SK-MEL-5 (cell line): ENCODE data around the gene MTA3. TPM values are rescaled to one million over a fixed set of nuclear protein-coding genes. Genes with fewer than 3 reads are reported as not detected.

Source experiments
- DNase-seq: peaks from one replicate; pipeline ENCODE4 v3.0.0-alpha.2; 2016; ENCODE audit warnings: low read depth, low spot score
- in situ Hi-C: cut with HindIII; loops from 2 replicates; pipeline ENCODE4 v1.10.0; 2016; ENCODE audit warnings: low sequenced_read_pairs, high pct_unique_total_duplicates, low pct_unique_long_range_greater_than_20kb
- total RNA-seq: library from RNA; depleted of rRNA; stranded (reverse); fragments of >200 nt; shearing (Covaris generic); gene quantifications from 2 replicates; pipeline ENCODE4 v1.2.3, GENCODE V29; 2014

Gene MTA3
- total RNA-seq, 1 experiment from 2014 or later: 38.9 TPM

- in situ Hi-C loops: no loop called here
- no peak for DNase-seq
Observed at GRCh38 chr2:42783511-42783910, 215.1 kb downstream of the MTA3 start.

- DNase-seq: no peak
- in situ Hi-C loops: no loop called here
Observed at GRCh38 chr2:42784204-42784880, 215.9 kb downstream of the MTA3 start.

GRCh38 chr2:42786561-42787345, 218.3 kb downstream of the MTA3 start:
- in situ Hi-C loops: no loop called here
- DNase-seq: no peak

GRCh38 chr2:42787424-42787787, 219.0 kb downstream of the MTA3 start:
- in situ Hi-C loops: no loop called here
- no peak for DNase-seq

- DNase-seq: no peak
- in situ Hi-C loops: no loop called here
Observed at GRCh38 chr2:42787788-42788477, 219.5 kb downstream of the MTA3 start.

GRCh38 chr2:42788478-42788793, 220.0 kb downstream of the MTA3 start:
- DNase-seq: no peak
- in situ Hi-C loops: no loop called here

- in situ Hi-C loops: no loop called here
- DNase-seq: no peak
Observed at GRCh38 chr2:42788882-42789281, 220.4 kb downstream of the MTA3 start.

GRCh38 chr2:42789751-42790150, 221.3 kb downstream of the MTA3 start:
- in situ Hi-C loops: no loop called here
- DNase-seq: no peak

GRCh38 chr2:42791606-42792005, 223.2 kb downstream of the MTA3 start:
- no peak for DNase-seq
- in situ Hi-C loops: no loop called here

GRCh38 chr2:42792087-42792582, 223.7 kb downstream of the MTA3 start:
- in situ Hi-C loops: no loop called here
- DNase-seq: no peak

- in situ Hi-C loops: no loop called here
Observed at GRCh38 chr2:42792583-42793333, 224.3 kb downstream of the MTA3 start, which contains the start of gene HAAO. HAAO (minus strand) TSS chr2:42792583; CDS start chr2:42792536, 47 bp downstream.

GRCh38 chr2:42793334-42794270, 225.2 kb downstream of the MTA3 start:
- in situ Hi-C loops: no loop called here

More at GRCh38 chr2:42792583-42793333, 224.3 kb downstream of the MTA3 start, which contains the start of gene HAAO:
- no peak for DNase-seq

GRCh38 chr2:42794271-42795046, 226.0 kb downstream of the MTA3 start:
- in situ Hi-C loops: no loop called here
- DNase-seq: peak; percentile 77

More at GRCh38 chr2:42793334-42794270, 225.2 kb downstream of the MTA3 start:
- no peak for DNase-seq

- in situ Hi-C loops: no loop called here
- DNase-seq: no peak
Observed at GRCh38 chr2:42795275-42795674, 226.8 kb downstream of the MTA3 start.

- no peak for DNase-seq
- in situ Hi-C loops: no loop called here
Observed at GRCh38 chr2:42795841-42796301, 227.4 kb downstream of the MTA3 start.
